ENCODE measurements around the gene WLS.

DNA sequence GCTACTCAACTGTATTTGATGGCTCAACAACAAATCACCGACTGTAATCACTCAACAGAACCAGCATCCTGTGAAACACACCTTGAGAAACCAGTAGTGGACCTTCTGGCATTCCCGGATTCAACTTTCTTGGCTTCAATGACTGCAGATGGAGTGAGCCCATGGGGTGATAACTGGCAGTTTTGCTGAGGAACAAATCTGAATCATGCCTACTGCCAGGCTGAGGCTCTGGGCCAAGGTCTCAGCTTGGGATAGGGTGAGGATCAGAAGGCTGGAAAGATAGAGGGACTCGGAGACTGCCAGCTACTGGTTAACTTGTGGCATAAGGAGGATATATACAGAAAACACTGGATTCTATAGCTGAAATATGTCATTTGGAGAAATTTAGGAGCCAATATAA lies 118.4 kb downstream of the WLS start:
- TF ChIP-seq, protein P1, sequence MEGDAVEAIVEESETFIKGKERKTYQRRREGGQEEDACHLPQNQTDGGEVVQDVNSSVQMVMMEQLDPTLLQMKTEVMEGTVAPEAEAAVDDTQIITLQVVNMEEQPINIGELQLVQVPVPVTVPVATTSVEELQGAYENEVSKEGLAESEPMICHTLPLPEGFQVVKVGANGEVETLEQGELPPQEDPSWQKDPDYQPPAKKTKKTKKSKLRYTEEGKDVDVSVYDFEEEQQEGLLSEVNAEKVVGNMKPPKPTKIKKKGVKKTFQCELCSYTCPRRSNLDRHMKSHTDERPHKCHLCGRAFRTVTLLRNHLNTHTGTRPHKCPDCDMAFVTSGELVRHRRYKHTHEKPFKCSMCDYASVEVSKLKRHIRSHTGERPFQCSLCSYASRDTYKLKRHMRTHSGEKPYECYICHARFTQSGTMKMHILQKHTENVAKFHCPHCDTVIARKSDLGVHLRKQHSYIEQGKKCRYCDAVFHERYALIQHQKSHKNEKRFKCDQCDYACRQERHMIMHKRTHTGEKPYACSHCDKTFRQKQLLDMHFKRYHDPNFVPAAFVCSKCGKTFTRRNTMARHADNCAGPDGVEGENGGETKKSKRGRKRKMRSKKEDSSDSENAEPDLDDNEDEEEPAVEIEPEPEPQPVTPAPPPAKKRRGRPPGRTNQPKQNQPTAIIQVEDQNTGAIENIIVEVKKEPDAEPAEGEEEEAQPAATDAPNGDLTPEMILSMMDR (IDR thresholded peaks at IDR 0.05) = no peak
- no peak for TF ChIP-seq POLR2A (IDR thresholded peaks at IDR 0.05)

Data from vagina (tissue), 2 donors.